Vagina (tissue), 2 donors: ENCODE measurements around the gene RAG1. TPM values are rescaled to one million over a fixed set of nuclear protein-coding genes. Genes with fewer than 3 reads are reported as not detected.
"Not testable (repeated sequence)": the region's sequence is repeated elsewhere in the genome, so short reads cannot be mapped to it uniquely, and the experiment has no call there.

Experiments
- DNase-seq, 2 donors: peaks; one replicate each; pipeline ENCODE4 v3.0.0-alpha.2; 2017; ENCODE audit errors: extremely low spot score in 2 of 2
- H3K27ac ChIP-seq: fragments of 200-600 bp; sonication (generic); one replicate; pipeline ENCODE4 v1.5.1; 2019
- H3K27me3 ChIP-seq: fragments of 200-600 bp; sonication (generic); one replicate; pipeline ENCODE4 v1.5.1; 2019
- H3K36me3 ChIP-seq, 2 donors: fragments of 200-600 bp; sonication (generic); one replicate each; pipeline ENCODE4 v1.5.1; 2017 to 2019
- H3K4me1 ChIP-seq: fragments of 200-600 bp; sonication (generic); one replicate; pipeline ENCODE4 v1.5.1; 2019
- H3K4me3 ChIP-seq, 2 donors: fragments of 200-600 bp; sonication (generic); 1 replicate in 1 of 2; 2 replicates in 1 of 2; pipeline ENCODE4 v1.5.1; 2016 to 2019
- H3K9me3 ChIP-seq: fragments of 200-600 bp; sonication (generic); one replicate; pipeline ENCODE4 v1.5.1; 2019
- CTCF ChIP-seq, 3 experiments: fragments of 450-650 bp in 2 of 3; fragments of 200-600 bp in 1 of 3; sonication (generic) in 1 of 3; IDR thresholded peaks; one replicate each; pipeline ENCODE4 v1.5.1; 2017 to 2019; ENCODE audit warnings: antibody characterized with exemption in 3 of 3, mild to moderate bottlenecking in 2 of 3, moderate library complexity in 2 of 3
- POLR2A ChIP-seq, 2 donors: fragments of 450-650 bp; IDR thresholded peaks; one replicate each; pipeline ENCODE4 v1.6.1; 2017; ENCODE audit warnings: antibody characterized with exemption in 2 of 2, mild to moderate bottlenecking in 2 of 2, moderate library complexity in 2 of 2
- POLR2AphosphoS5 ChIP-seq, 2 donors: sonication (generic); formaldehyde crosslinking; IDR thresholded peaks; one replicate each; pipeline ENCODE4 v1.9.0; 2017; ENCODE audit warnings: antibody characterized with exemption in 2 of 2, mild to moderate bottlenecking in 2 of 2, low read depth in 1 of 2; ENCODE audit not compliant: insufficient read depth in 1 of 2
- intact Hi-C: fragments of 100-400 bp; cut with DNase I; formaldehyde crosslinking; loops from one replicate; pipeline ENCODE4 v1.15.1; 2023
- total RNA-seq: library from RNA; depleted of rRNA; stranded (reverse); fragments of >200 nt; gene quantifications from one replicate; pipeline ENCODE4 v1.2.3, GENCODE V29; 2016

Gene RAG1
- total RNA-seq, 1 donor from 2014 or later, result 0.25 TPM

GRCh38 chr11:36550385-36551115 lies 17.3 kb upstream of the RAG1 start:
- Histone ChIP-seq H3K36me3 (no peaks in the 10 kb centered on the region), H3K9me3 (no peaks in the 10 kb centered on the region), H3K27ac (no peak overlapping the region), H3K4me1 (no peaks in the 10 kb centered on the region), H3K27me3 (no peaks in the 10 kb centered on the region), H3K4me3 (no peak overlapping the region)
- TF ChIP-seq POLR2AphosphoS5 (IDR thresholded peaks at IDR 0.05; ENCODE audit: insufficient read depth in 1 of 2, low read depth in 1 of 2), result no peak
- no peak for TF ChIP-seq CTCF (IDR thresholded peaks at IDR 0.05)
- no peak for TF ChIP-seq POLR2A (IDR thresholded peaks at IDR 0.05)
- no peak for DNase-seq
- intact Hi-C loops, result no loop called here

- H3K27me3 ChIP-seq, H3K9me3 ChIP-seq, H3K36me3 ChIP-seq, H3K4me1 ChIP-seq, H3K27ac ChIP-seq, DNase-seq, H3K4me3 ChIP-seq, intact Hi-C loops: not testable (repeated sequence)
Observed at GRCh38 chr11:36557390-36557789, 10.4 kb upstream of the RAG1 start.

- no peak overlapping the region for H3K27ac ChIP-seq
- TF ChIP-seq CTCF (IDR thresholded peaks at IDR 0.05), result no peak
- no peak for TF ChIP-seq POLR2A (IDR thresholded peaks at IDR 0.05)
- TF ChIP-seq POLR2AphosphoS5 (IDR thresholded peaks at IDR 0.05; ENCODE audit: insufficient read depth in 1 of 2, low read depth in 1 of 2), result no peak
- intact Hi-C loops, result no loop called here
Observed at GRCh38 chr11:36557991-36558390, 9.8 kb upstream of the RAG1 start.

GRCh38 chr11:36558571-36559413 lies 9.0 kb upstream of the RAG1 start:
- DNase-seq, result no peak
- intact Hi-C loops, result no loop called here
- no peaks in the 10 kb centered on the region for H3K36me3 ChIP-seq
- no peaks in the 10 kb centered on the region for H3K4me1 ChIP-seq
- H3K4me3 ChIP-seq, result no peak overlapping the region
- TF ChIP-seq POLR2A (IDR thresholded peaks at IDR 0.05) (no peak), POLR2AphosphoS5 (IDR thresholded peaks at IDR 0.05; ENCODE audit: insufficient read depth in 1 of 2, low read depth in 1 of 2) (no peak)
- H3K27me3 ChIP-seq, result no peaks in the 10 kb centered on the region
- no peaks in the 10 kb centered on the region for H3K9me3 ChIP-seq
- no peak overlapping the region for H3K27ac ChIP-seq

More at GRCh38 chr11:36557991-36558390, 9.8 kb upstream of the RAG1 start:
- no peaks in the 10 kb centered on the region for H3K27me3 ChIP-seq
- H3K9me3 ChIP-seq, result no peaks in the 10 kb centered on the region
- DNase-seq, result no peak
- H3K4me1 ChIP-seq, result no peaks in the 10 kb centered on the region
- H3K4me3 ChIP-seq, result no peak overlapping the region
- no peaks in the 10 kb centered on the region for H3K36me3 ChIP-seq

- no peak for TF ChIP-seq POLR2A (IDR thresholded peaks at IDR 0.05)
- TF ChIP-seq CTCF (IDR thresholded peaks at IDR 0.05), result peak in 2 of 3 experiments; percentile 36 to 54
- no peak for TF ChIP-seq POLR2AphosphoS5 (IDR thresholded peaks at IDR 0.05; ENCODE audit: insufficient read depth in 1 of 2, low read depth in 1 of 2)
- H3K27me3 ChIP-seq, result no peaks in the 10 kb centered on the region
- DNase-seq, result no peak
Observed at GRCh38 chr11:36564376-36565030, 3.3 kb upstream of the RAG1 start.

More at GRCh38 chr11:36564376-36565030, 3.3 kb upstream of the RAG1 start:
- Histone ChIP-seq H3K27ac (no peak overlapping the region), H3K4me1 (no peaks in the 10 kb centered on the region), H3K36me3 (no peaks in the 10 kb centered on the region), H3K9me3 (no peaks in the 10 kb centered on the region), H3K4me3 (peak overlapping the region in 1 of 2 donors; percentile 32)
- intact Hi-C loops, result loop anchor here (10.0 kb wide), 1 partner anchor 100 kb away; no protein-coding TSS in a partner anchor
